ENCODE data around the gene GNAO1. TPM values are rescaled to one million over a fixed set of nuclear protein-coding genes. Genes with fewer than 3 reads are reported as not detected.

The GNAO1 gene
- total and polyA plus RNA-seq, 7 donors = 0.35 to 1.9 (median 0.60) TPM

DNA sequence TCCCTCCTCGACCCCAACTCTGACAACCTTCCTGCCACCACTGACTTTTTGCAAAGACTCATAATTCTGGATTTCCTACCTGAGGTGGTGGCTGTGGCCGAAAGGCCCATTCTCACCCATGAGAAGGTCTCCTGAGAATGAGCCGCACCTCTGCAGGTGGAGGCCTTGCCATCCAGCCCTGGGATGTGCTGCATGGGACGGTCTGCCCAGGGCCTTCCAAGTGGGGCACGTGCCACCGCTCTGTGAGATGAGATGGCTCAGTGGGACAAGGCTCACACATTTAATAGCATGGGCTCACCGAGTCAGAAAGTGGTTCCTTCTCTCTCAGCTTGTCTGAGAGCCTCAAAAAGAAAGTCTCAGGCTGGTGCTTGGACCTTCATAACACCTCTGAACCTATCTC is 121.3 kb downstream of the GNAO1 start:
- WGBS, 3 donors = 94 to 98% (median 96%) methylated on average over 7 of the region's 7 CpGs
- no peaks in the 10 kb centered on the region for H3K4me1 ChIP-seq
- TF ChIP-seq, protein P1, sequence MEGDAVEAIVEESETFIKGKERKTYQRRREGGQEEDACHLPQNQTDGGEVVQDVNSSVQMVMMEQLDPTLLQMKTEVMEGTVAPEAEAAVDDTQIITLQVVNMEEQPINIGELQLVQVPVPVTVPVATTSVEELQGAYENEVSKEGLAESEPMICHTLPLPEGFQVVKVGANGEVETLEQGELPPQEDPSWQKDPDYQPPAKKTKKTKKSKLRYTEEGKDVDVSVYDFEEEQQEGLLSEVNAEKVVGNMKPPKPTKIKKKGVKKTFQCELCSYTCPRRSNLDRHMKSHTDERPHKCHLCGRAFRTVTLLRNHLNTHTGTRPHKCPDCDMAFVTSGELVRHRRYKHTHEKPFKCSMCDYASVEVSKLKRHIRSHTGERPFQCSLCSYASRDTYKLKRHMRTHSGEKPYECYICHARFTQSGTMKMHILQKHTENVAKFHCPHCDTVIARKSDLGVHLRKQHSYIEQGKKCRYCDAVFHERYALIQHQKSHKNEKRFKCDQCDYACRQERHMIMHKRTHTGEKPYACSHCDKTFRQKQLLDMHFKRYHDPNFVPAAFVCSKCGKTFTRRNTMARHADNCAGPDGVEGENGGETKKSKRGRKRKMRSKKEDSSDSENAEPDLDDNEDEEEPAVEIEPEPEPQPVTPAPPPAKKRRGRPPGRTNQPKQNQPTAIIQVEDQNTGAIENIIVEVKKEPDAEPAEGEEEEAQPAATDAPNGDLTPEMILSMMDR (IDR thresholded peaks at IDR 0.05) = no peak
- intact Hi-C loops (cut with DNase I) = loop anchor here (5.0 to 10.0 kb wide), 2 partner anchors 355 to 598 kb away; no protein-coding TSS in a partner anchor
- no peak overlapping the region for H3K4me3 ChIP-seq
- no peaks in the 10 kb centered on the region for H3K9me3 ChIP-seq
- no peaks in the 10 kb centered on the region for H3K36me3 ChIP-seq (ENCODE audit: insufficient read depth in 1 of 2, low read depth in 1 of 2)
- no peak for DNase-seq
- H3K27ac ChIP-seq = no peak overlapping the region
- no peak for ATAC-seq
- peaks cover 0 to under 1% (median 0%) of the 10 kb centered on the region in 3 donors for H3K27me3 ChIP-seq (ENCODE audit: insufficient read depth in 3 of 3, low read length in 2 of 3)

DNA sequence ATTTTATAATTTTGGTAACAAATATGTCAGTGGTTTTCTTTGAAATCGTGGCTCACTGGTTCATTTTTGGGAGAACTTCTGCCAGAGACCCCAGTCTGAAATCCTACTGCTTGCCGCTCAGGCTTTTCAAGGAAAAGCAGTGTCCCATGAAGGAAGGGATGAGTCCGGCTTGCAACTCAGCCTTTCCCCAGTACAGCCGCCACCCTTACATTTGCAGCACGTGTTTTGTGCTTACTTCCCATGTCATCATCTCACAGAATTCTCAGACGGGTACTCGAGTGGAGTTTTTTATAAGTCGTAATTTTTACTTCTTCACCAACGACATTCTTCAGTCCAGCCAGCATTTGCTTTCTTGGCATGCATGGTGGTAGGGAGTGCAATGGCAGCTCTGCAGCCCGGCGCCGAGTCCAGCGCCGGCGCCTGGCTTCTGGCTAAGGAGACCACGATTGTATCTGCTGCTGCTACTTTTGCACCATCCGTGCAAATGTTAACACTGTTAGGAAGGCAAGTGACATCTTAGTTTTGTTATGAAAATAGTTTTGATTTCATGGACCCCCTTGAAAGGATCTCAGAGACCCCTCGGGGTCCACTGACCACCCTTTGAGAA is 123.1 kb downstream of the GNAO1 start:
- WGBS, 3 donors = 77 to 85% (median 80%) methylated on average over 18 of the region's 18 CpGs
- TF ChIP-seq, protein P1 (IDR thresholded peaks at IDR 0.05) = no peak
- peaks cover 4% of the 10 kb centered on the region for H3K4me1 ChIP-seq
- DNase-seq (no peak), ATAC-seq (no peak)
- H3K27ac ChIP-seq = no peak overlapping the region
- H3K36me3 ChIP-seq (ENCODE audit: insufficient read depth in 1 of 2, low read depth in 1 of 2) = no peaks in the 10 kb centered on the region
- H3K4me3 ChIP-seq = no peak overlapping the region
- intact Hi-C loops (cut with DNase I) = loop anchor here (5.0 to 10.0 kb wide), 2 partner anchors 357 to 600 kb away; no protein-coding TSS in a partner anchor
- no peaks in the 10 kb centered on the region for H3K9me3 ChIP-seq
- peaks cover 0 to 5% (median 0%) of the 10 kb centered on the region in 3 donors for H3K27me3 ChIP-seq (ENCODE audit: insufficient read depth in 3 of 3, low read length in 2 of 3)

DNA sequence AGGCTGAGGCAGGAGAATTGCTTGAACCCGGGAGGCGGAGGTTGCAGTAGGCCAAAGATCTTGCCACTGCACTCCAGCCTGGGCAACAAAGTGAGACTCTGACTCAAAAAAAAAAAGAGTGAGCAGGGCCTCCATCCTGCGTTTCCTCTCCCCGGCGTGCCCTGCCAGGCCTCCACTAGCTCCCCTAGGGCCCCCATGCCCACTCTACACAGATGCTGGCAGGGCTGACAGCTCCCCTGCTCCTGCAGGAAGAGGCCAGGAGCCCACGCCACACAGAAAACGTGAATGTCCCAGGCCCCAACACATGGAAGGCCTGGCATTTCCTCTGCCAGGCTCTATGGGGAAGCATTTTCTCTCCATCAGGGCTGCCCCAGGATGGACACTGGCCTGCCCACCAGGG is 124.7 kb downstream of the GNAO1 start:
- Histone ChIP-seq H3K27me3 (ENCODE audit: insufficient read depth in 3 of 3, low read length in 2 of 3) (peaks cover 0 to 5% (median 0%) of the 10 kb centered on the region in 3 donors), H3K4me3 (no peak overlapping the region), H3K36me3 (ENCODE audit: insufficient read depth in 1 of 2, low read depth in 1 of 2) (no peaks in the 10 kb centered on the region), H3K4me1 (peaks cover 4% of the 10 kb centered on the region), H3K9me3 (no peaks in the 10 kb centered on the region), H3K27ac (no peak overlapping the region)
- TF ChIP-seq, protein P1 (IDR thresholded peaks at IDR 0.05) = no peak
- intact Hi-C loops (cut with DNase I) = loop anchor here (5.0 to 10.0 kb wide), 2 partner anchors 274 to 601 kb away; no protein-coding TSS in a partner anchor
- ATAC-seq (no peak), DNase-seq (no peak)
- 82 to 94% (median 87%) methylated on average over 7 of the region's 7 CpGs for WGBS, 3 donors

DNA sequence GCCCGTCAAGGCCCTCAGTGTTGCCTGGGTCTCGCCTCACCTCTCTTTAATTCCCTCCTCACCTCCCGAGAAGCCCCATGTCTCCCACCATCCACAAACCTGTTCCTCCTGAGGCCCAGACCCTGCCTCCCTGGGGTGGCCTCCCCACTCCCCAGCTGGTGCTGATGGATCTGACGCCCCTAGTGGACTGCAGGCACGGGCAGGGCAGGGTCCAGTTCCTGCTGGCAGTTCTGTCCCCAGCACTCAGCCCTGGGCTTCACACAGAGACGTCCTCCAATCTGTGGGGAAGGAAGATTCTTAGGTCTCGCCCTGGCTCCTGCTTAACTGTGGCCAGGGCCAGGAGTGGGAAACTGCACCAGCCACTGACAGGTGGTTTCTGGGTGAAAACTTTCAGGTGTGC is 125.3 kb downstream of the GNAO1 start:
- no peak for DNase-seq
- Histone ChIP-seq H3K4me3 (no peak overlapping the region), H3K4me1 (peaks cover 4% of the 10 kb centered on the region), H3K27me3 (ENCODE audit: insufficient read depth in 3 of 3, low read length in 2 of 3) (peaks cover 0 to 5% (median 0%) of the 10 kb centered on the region in 3 donors), H3K27ac (no peak overlapping the region), H3K36me3 (ENCODE audit: insufficient read depth in 1 of 2, low read depth in 1 of 2) (no peaks in the 10 kb centered on the region), H3K9me3 (no peaks in the 10 kb centered on the region)
- 81 to 95% (median 87%) methylated on average over 7 of the region's 7 CpGs for WGBS, 3 donors
- intact Hi-C loops (cut with DNase I) = loop anchor here (5.0 to 10.0 kb wide), 2 partner anchors 274 to 602 kb away; no protein-coding TSS in a partner anchor
- TF ChIP-seq, protein P1 (IDR thresholded peaks at IDR 0.05) = no peak
- ATAC-seq = no peak

Data from psoas muscle (tissue), 8 donors.